BE2C (cell line): ENCODE data around the gene ZNF653.
"Not testable (repeated sequence)": the region's sequence is repeated elsewhere in the genome, so short reads cannot be mapped to it uniquely, and the experiment has no call there.

Source experiments
- DNase-seq: peaks from one replicate; pipeline ENCODE4 v3.0.0-alpha.2; 2020
- H3K27me3 ChIP-seq: fragments of 250-450 bp; sonication (Bioruptor Pico); 2 replicates; pipeline ENCODE4 v1.5.1; 2020; ENCODE audit warnings: mild to moderate bottlenecking
- H3K36me3 ChIP-seq: fragments of 250-450 bp; sonication (Bioruptor Pico); 2 replicates; pipeline ENCODE4 v1.5.1; 2020; ENCODE audit warnings: mild to moderate bottlenecking
- H3K4me1 ChIP-seq: fragments of 250-450 bp; sonication (Bioruptor Pico); 2 replicates; pipeline ENCODE4 v1.5.1; 2020
- H3K4me3 ChIP-seq: 2 replicates; pipeline ENCODE4 v1.5.1; 2011; ENCODE audit warnings: low read depth, low read length
- H3K9me3 ChIP-seq: fragments of 250-450 bp; sonication (Bioruptor Pico); 2 replicates; pipeline ENCODE4 v1.5.1; 2020
- CTCF ChIP-seq: IDR thresholded peaks from 2 replicates; pipeline ENCODE4 v1.5.1; 2012; ENCODE audit warnings: mild to moderate bottlenecking, low read depth, low read length

The ZNF653 gene

GRCh38 chr19:11445141-11445540 lies 60.5 kb downstream of the ZNF653 start:
- Histone ChIP-seq H3K36me3 (peaks cover 76% of the 10 kb centered on the region), H3K4me1 (no peaks in the 10 kb centered on the region), H3K27me3 (no peaks in the 10 kb centered on the region), H3K9me3 (no peaks in the 10 kb centered on the region), H3K4me3 (no peak overlapping the region)
- no peak for DNase-seq
- no peak for TF ChIP-seq CTCF

GRCh38 chr19:11444059-11444458 lies 61.6 kb downstream of the ZNF653 start:
- no peaks in the 10 kb centered on the region for H3K4me1 ChIP-seq
- no peaks in the 10 kb centered on the region for H3K9me3 ChIP-seq
- no peaks in the 10 kb centered on the region for H3K27me3 ChIP-seq
- no peak overlapping the region for H3K4me3 ChIP-seq
- no peak for DNase-seq
- TF ChIP-seq CTCF = no peak
- H3K36me3 ChIP-seq = peaks cover 71% of the 10 kb centered on the region

- no peaks in the 10 kb centered on the region for H3K4me1 ChIP-seq
- DNase-seq = no peak
- peaks cover 46% of the 10 kb centered on the region for H3K36me3 ChIP-seq
- no peak overlapping the region for H3K4me3 ChIP-seq
- no peaks in the 10 kb centered on the region for H3K9me3 ChIP-seq
- no peak for TF ChIP-seq CTCF
- no peaks in the 10 kb centered on the region for H3K27me3 ChIP-seq
These were observed 67.7 kb downstream of the ZNF653 start for GRCh38 chr19:11437955-11438354.

GRCh38 chr19:11435833-11436313 lies 69.8 kb downstream of the ZNF653 start:
- Histone ChIP-seq H3K9me3 (no peaks in the 10 kb centered on the region), H3K36me3 (peaks cover 25% of the 10 kb centered on the region), H3K27me3 (no peaks in the 10 kb centered on the region), H3K4me3 (peak overlapping the region; percentile 98), H3K4me1 (no peaks in the 10 kb centered on the region)
- DNase-seq = no peak
- TF ChIP-seq CTCF = no peak

- Histone ChIP-seq H3K4me1 (no peaks in the 10 kb centered on the region), H3K4me3 (peak within 1 kb of the TSS; percentile 98), H3K36me3 (peaks cover 19% of the 10 kb centered on the region), H3K27me3 (no peaks in the 10 kb centered on the region), H3K9me3 (no peaks in the 10 kb centered on the region)
- TF ChIP-seq CTCF = peak; percentile 82
- peak; percentile 99 for DNase-seq
These were observed 70.4 kb downstream of the ZNF653 start, which contains the start of the genes ODAD3 and PRKCSH for GRCh38 chr19:11435057-11435832. ODAD3 (minus strand) TSS chr19:11435121; CDS start chr19:11435016, 105 bp downstream. PRKCSH (plus strand) TSS chr19:11435635; CDS start chr19:11436118, 483 bp downstream.

- no peak for DNase-seq
- Histone ChIP-seq H3K4me3 (peak overlapping the region; percentile 98), H3K4me1 (no peaks in the 10 kb centered on the region), H3K9me3 (no peaks in the 10 kb centered on the region), H3K27me3 (no peaks in the 10 kb centered on the region), H3K36me3 (peaks cover 19% of the 10 kb centered on the region)
- no peak for TF ChIP-seq CTCF
These were observed 71.0 kb downstream of the ZNF653 start for GRCh38 chr19:11434703-11435056.

- H3K36me3 ChIP-seq = peaks cover 19% of the 10 kb centered on the region
- H3K4me1 ChIP-seq, H3K4me3 ChIP-seq, DNase-seq, H3K27me3 ChIP-seq, H3K9me3 ChIP-seq: not testable (repeated sequence)
These were observed 72.1 kb downstream of the ZNF653 start for GRCh38 chr19:11433526-11433925.
